H1 (cell line): ENCODE measurements around the gene FMR1. TPM values are rescaled to one million over a fixed set of nuclear protein-coding genes. Genes with fewer than 3 reads are reported as not detected.

Source experiments
- CTCF ChIA-PET: fragments of 300-600 bp; sonication (Branson Sonifier 250); formaldehyde crosslinking; loops from one replicate; lab custom pipeline; 2021; ENCODE audit not compliant: partially characterized antibody; lab: Charles Lee
- POLR2A ChIA-PET: fragments of 300-600 bp; sonication (Branson Sonifier 250); formaldehyde crosslinking; loops from one replicate; lab custom pipeline; 2021; ENCODE audit warnings: inconsistent platforms; ENCODE audit not compliant: partially characterized antibody; lab: Charles Lee
- DNase-seq, 2 experiments: peaks; one replicate each; pipeline versions ENCODE4 v3.0.0 to v3.0.0-alpha.2; 2010 to 2022; ENCODE audit warnings: low spot score in 2 of 2, low read depth in 1 of 2, mixed read lengths in 1 of 2
- FAIRE-seq: peaks from 2 replicates; lab custom pipeline; 2011; peaks lifted over from hg19 to GRCh38; lab: Jason Lieb, UNC
- H2AFZ ChIP-seq: 2 replicates; pipeline ENCODE4 v1.8.1; 2012; ENCODE audit warnings: low read length, inconsistent platforms
- H2AK5ac ChIP-seq: 2 replicates; pipeline ENCODE4 v1.6.1; 2013; ENCODE audit warnings: low read depth, low read length
- H2BK120ac ChIP-seq: replicated peaks from 2 replicates; pipeline ENCODE3; 2013; ENCODE audit warnings: low read depth, low read length, inconsistent platforms
- H2BK12ac ChIP-seq: 2 replicates; pipeline ENCODE4 v1.6.1; 2013; ENCODE audit warnings: low read depth, low read length
- H2BK15ac ChIP-seq: 2 replicates; pipeline ENCODE4 v1.6.1; 2013; ENCODE audit warnings: low read length
- H2BK20ac ChIP-seq: 2 replicates; pipeline ENCODE4 v1.6.1; 2013; ENCODE audit warnings: low read length
- H2BK5ac ChIP-seq: 2 replicates; pipeline ENCODE4 v1.6.1; 2013; ENCODE audit warnings: low read depth, low read length
- H3K14ac ChIP-seq: 2 replicates; pipeline ENCODE4 v1.6.1; 2013; ENCODE audit warnings: inconsistent platforms; ENCODE audit not compliant: insufficient read length
- H3K18ac ChIP-seq: 2 replicates; pipeline ENCODE4 v1.6.1; 2013; ENCODE audit warnings: low read length; ENCODE audit errors: extremely low read depth
- H3K23ac ChIP-seq: 2 replicates; pipeline ENCODE4 v1.6.1; 2013; ENCODE audit warnings: inconsistent platforms; ENCODE audit not compliant: insufficient read length
- H3K23me2 ChIP-seq: 2 replicates; pipeline ENCODE4 v1.6.1; 2013; ENCODE audit warnings: low read depth, low read length
- H3K27ac ChIP-seq: 2 replicates; pipeline ENCODE4 v1.6.1; 2011; ENCODE audit warnings: low read depth, low read length, inconsistent platforms
- H3K27me3 ChIP-seq, 4 experiments: replicated peaks in 1 of 4; 1 replicate in 1 of 4; 2 replicates in 3 of 4; pipeline versions ENCODE4 v1.6.1 to v1.8.1; 2011 to 2013; ENCODE audit warnings: low read length in 3 of 4, mild to moderate bottlenecking in 3 of 4, inconsistent platforms in 2 of 4, mixed read lengths in 2 of 4, moderate library complexity in 1 of 4; ENCODE audit not compliant: control insufficient read depth in 3 of 4, insufficient read depth in 3 of 4; ENCODE audit errors: extremely low read depth in 1 of 4
- H3K36me3 ChIP-seq, 4 experiments: 2 replicates each; pipeline versions ENCODE4 v1.6.1 to v1.8.1; 2011 to 2013; ENCODE audit warnings: mild to moderate bottlenecking in 4 of 4, low read length in 3 of 4, moderate library complexity in 2 of 4, control low read depth in 1 of 4, inconsistent platforms in 1 of 4; ENCODE audit not compliant: insufficient read depth in 4 of 4, control insufficient read depth in 2 of 4
- H3K4ac ChIP-seq: replicated peaks from 2 replicates; pipeline ENCODE3; 2013; ENCODE audit warnings: low read length, low read depth, mixed read lengths, inconsistent platforms; ENCODE audit not compliant: insufficient read length
- H3K4me1 ChIP-seq, 4 experiments: replicated peaks in 1 of 4; 1 replicate in 1 of 4; 2 replicates in 3 of 4; pipeline versions ENCODE4 v1.6.1 to v1.8.1; 2011 to 2013; ENCODE audit warnings: low read length in 3 of 4, inconsistent platforms in 2 of 4, mixed read lengths in 1 of 4; ENCODE audit not compliant: insufficient read depth in 4 of 4, control insufficient read depth in 3 of 4
- H3K4me2 ChIP-seq, 2 experiments: 2 replicates each; pipeline versions ENCODE4 v1.6.1 to v1.8.1; 2011 to 2013; ENCODE audit warnings: low read depth in 2 of 2, low read length in 2 of 2, control low read depth in 1 of 2, inconsistent platforms in 1 of 2, mild to moderate bottlenecking in 1 of 2; ENCODE audit not compliant: insufficient read depth in 1 of 2
- H3K4me3 ChIP-seq, 4 experiments: fragments of 200-600, 300-600 bp in 1 of 4; sonication (generic), shearing (Covaris generic), sonication (Bioruptor Twin) in 1 of 4; 2 replicates each; pipeline versions ENCODE4 v1.5.1 to v1.8.1; 2011 to 2016; ENCODE audit warnings: low read length in 4 of 4, low read depth in 3 of 4, control low read depth in 2 of 4, inconsistent platforms in 2 of 4, mild to moderate bottlenecking in 2 of 4, mixed read lengths in 1 of 4, moderate library complexity in 1 of 4; ENCODE audit not compliant: insufficient read depth in 2 of 4; ENCODE audit errors: extremely low read depth in 1 of 4
- H3K56ac ChIP-seq: replicated peaks from 2 replicates; pipeline ENCODE3; 2013; ENCODE audit warnings: low read depth, mild to moderate bottlenecking, mixed read lengths, low read length, inconsistent platforms; ENCODE audit not compliant: insufficient read length
- H3K79me1 ChIP-seq: 2 replicates; pipeline ENCODE4 v1.6.1; 2013; ENCODE audit warnings: low read depth, low read length, control low read depth
- H3K79me2 ChIP-seq, 2 experiments: 2 replicates each; pipeline versions ENCODE4 v1.6.1 to v1.8.1; 2012 to 2013; ENCODE audit warnings: low read length in 2 of 2, mild to moderate bottlenecking in 2 of 2, inconsistent platforms in 1 of 2; ENCODE audit not compliant: insufficient read depth in 2 of 2, control insufficient read depth in 1 of 2
- H3K9ac ChIP-seq, 4 experiments: replicated peaks in 1 of 4; 1 replicate in 1 of 4; 2 replicates in 3 of 4; pipeline versions ENCODE4 v1.6.1 to v1.8.1; 2011 to 2013; ENCODE audit warnings: low read depth in 3 of 4, low read length in 3 of 4, control low read depth in 2 of 4, mild to moderate bottlenecking in 2 of 4, moderate library complexity in 2 of 4, inconsistent platforms in 1 of 4; ENCODE audit errors: extremely low read depth in 1 of 4
- H3K9me3 ChIP-seq, 2 experiments: 2 replicates each; pipeline versions ENCODE4 v1.6.1 to v1.8.1; 2012 to 2013; ENCODE audit warnings: mild to moderate bottlenecking in 2 of 2, moderate library complexity in 2 of 2, control low read depth in 1 of 2, inconsistent platforms in 1 of 2, low read depth in 1 of 2, low read length in 1 of 2, mixed read lengths in 1 of 2; ENCODE audit not compliant: insufficient read depth in 2 of 2
- H4K20me1 ChIP-seq, 2 experiments: replicated peaks in 1 of 2; 2 replicates each; pipeline versions ENCODE3 to v1.8.1; 2011 to 2013; ENCODE audit warnings: inconsistent platforms in 2 of 2, low read length in 2 of 2, mild to moderate bottlenecking in 1 of 2; ENCODE audit not compliant: insufficient read depth in 2 of 2, control insufficient read depth in 1 of 2
- H4K5ac ChIP-seq: 2 replicates; pipeline ENCODE4 v1.6.1; 2013; ENCODE audit warnings: low read length, low read depth, mixed read lengths, inconsistent platforms; ENCODE audit not compliant: insufficient read length
- H4K8ac ChIP-seq: 2 replicates; pipeline ENCODE4 v1.8.0; 2013; ENCODE audit warnings: mild to moderate bottlenecking, moderate library complexity, low read length, inconsistent platforms; ENCODE audit not compliant: insufficient read depth; ENCODE audit errors: extremely low read depth
- H4K91ac ChIP-seq: replicated peaks from 2 replicates; pipeline ENCODE3; 2013; ENCODE audit warnings: low read length, mixed read lengths, inconsistent platforms; ENCODE audit not compliant: insufficient read length
- EGR1 ChIP-seq: IDR thresholded peaks from 2 replicates; pipeline ENCODE4 v1.6.1; 2011; ENCODE audit warnings: low read depth, low read length, borderline replicate concordance
- HDAC2 ChIP-seq, 2 experiments: fragments of 300-600 bp in 1 of 2; sonication (generic) in 1 of 2; IDR thresholded peaks; 2 replicates each; pipeline ENCODE4 v1.6.1; 2011 to 2012; ENCODE audit warnings: low read depth in 2 of 2, low read length in 2 of 2, mild to moderate bottlenecking in 2 of 2, moderate library complexity in 2 of 2, borderline replicate concordance in 1 of 2, inconsistent platforms in 1 of 2
- HDAC6 ChIP-seq: IDR thresholded peaks from one replicate; pipeline ENCODE4 v1.7.1; 2012; ENCODE audit warnings: low read depth, mild to moderate bottlenecking, inconsistent platforms, low read length, moderate library complexity
- KDM5A ChIP-seq: fragments of 200-600 bp; IDR thresholded peaks from 2 replicates; pipeline ENCODE4 v1.7.1; 2012; ENCODE audit warnings: mild to moderate bottlenecking, low read length, inconsistent platforms, mixed read lengths
- MAFK ChIP-seq: IDR thresholded peaks from 2 replicates; pipeline ENCODE4 v1.6.1; 2012; ENCODE audit warnings: low read depth, mild to moderate bottlenecking, improper control_type of control experiment, low read length
- POLR2A ChIP-seq, 2 experiments: IDR thresholded peaks; 1 replicate in 1 of 2; 2 replicates in 1 of 2; pipeline ENCODE4 v1.6.1; 2011; ENCODE audit warnings: low read depth in 2 of 2, low read length in 2 of 2, mild to moderate bottlenecking in 2 of 2; ENCODE audit errors: control extremely low read depth in 1 of 2
- RFX5 ChIP-seq: IDR thresholded peaks from 2 replicates; pipeline ENCODE4 v1.6.1; 2011; ENCODE audit warnings: low read depth, low read length, improper control_type of control experiment, borderline replicate concordance
- RXRA ChIP-seq: IDR thresholded peaks from 2 replicates; pipeline ENCODE4 v1.6.1; 2011; ENCODE audit warnings: low read depth, mild to moderate bottlenecking, low read length, moderate library complexity; ENCODE audit not compliant: insufficient read depth
- SRF ChIP-seq: IDR thresholded peaks from 2 replicates; pipeline ENCODE4 v1.6.1; 2011; ENCODE audit warnings: mild to moderate bottlenecking, low read depth, low read length, moderate library complexity
- TBP ChIP-seq: IDR thresholded peaks from 2 replicates; pipeline ENCODE4 v1.6.1; 2011; ENCODE audit warnings: low read depth, low read length, improper control_type of control experiment
- TCF12 ChIP-seq: IDR thresholded peaks from 2 replicates; pipeline ENCODE4 v1.6.1; 2011; ENCODE audit warnings: low read depth, mild to moderate bottlenecking, low read length
- USF2 ChIP-seq: IDR thresholded peaks from 2 replicates; pipeline ENCODE4 v1.6.1; 2011; ENCODE audit warnings: low read length, improper control_type of control experiment
- polyA plus RNA-seq, 7 experiments: library from polyadenylated mRNA; depleted of rRNA in 3 of 7; stranded (reverse) in 5 of 7; unstranded in 2 of 7; fragments of >200 nt in 5 of 7; fragments of 200-250 nt in 2 of 7; gene quantifications; 1 replicate in 5 of 7; 2 replicates in 1 of 7; 4 replicates in 1 of 7; pipeline versions ENCODE4 v1.2.1 to v1.2.3, GENCODE V29; 2011 to 2013; ENCODE audit warnings: missing spikeins in 2 of 7, mixed read lengths in 2 of 7
- total RNA-seq: library from RNA; stranded (reverse); fragmentation: NEBNext Ultra II Directional; extraction: Animal tissue kit (Norgen Biotek cat#: 25700); gene quantifications from 2 replicates; pipeline ENCODE4 v1.2.1, GENCODE V29; 2021

FMR1 gene
- total and polyA plus RNA-seq, 2 of the 8 experiments (the other 6 are each of a cell fraction or from before 2014, with no cell fraction given): 15.2 to 49.4 TPM

- DNase-seq (no peak), FAIRE-seq (no peak)
- Histone ChIP-seq H2BK5ac (no peak overlapping the region), H3K9me3 (peaks cover 0 to 4% of the 10 kb centered on the region in 2 experiments; a peak in 1 of 4 replicates), H3K36me3 (no peaks in the 10 kb centered on the region), H3K9ac (no peak overlapping the region), H2BK20ac (no peak overlapping the region), H3K14ac (no peak overlapping the region), H3K23me2 (no peaks in the 10 kb centered on the region), H3K56ac (no peak overlapping the region), H3K4me3 (no peak overlapping the region), H4K8ac (no peak overlapping the region), H3K18ac (no peak overlapping the region), H2AK5ac (no peak overlapping the region), H2AFZ (no peak overlapping the region), H3K27ac (no peak overlapping the region), H3K23ac (no peak overlapping the region), H2BK12ac (no peak overlapping the region), H4K5ac (no peak overlapping the region), H3K4me2 (no peak overlapping the region), H2BK120ac (no peak overlapping the region), H3K4me1 (no peaks in the 10 kb centered on the region; a peak in 1 of 7 replicates), H3K27me3 (no peaks in the 10 kb centered on the region), H3K79me1 (no peaks in the 10 kb centered on the region), H3K79me2 (no peaks in the 10 kb centered on the region), H4K91ac (no peak overlapping the region), H3K4ac (no peak overlapping the region), H2BK15ac (no peak overlapping the region), H4K20me1 (no peaks in the 10 kb centered on the region)
- ChIA-PET POLR2A (no interaction called here), CTCF (no interaction called here)
- TF ChIP-seq KDM5A (no peak), USF2 (no peak), HDAC6 (no peak), TCF12 (no peak), TBP (no peak), MAFK (no peak), POLR2A (IDR thresholded peaks at IDR 0.05; ENCODE audit: control extremely low read depth in 1 of 2, low read depth in 2 of 2, low read length in 2 of 2) (no peak), EGR1 (no peak), RFX5 (no peak), RXRA (no peak), HDAC2 (IDR thresholded peaks at IDR 0.05; ENCODE audit: borderline replicate concordance in 1 of 2, low read depth in 2 of 2, low read length in 2 of 2) (no peak), SRF (no peak)
Measured at GRCh38 chrX:147893741-147894140, 18.0 kb upstream of the FMR1 start.
